ENCODE measurements around the gene PLCB2. TPM values are rescaled to one million over a fixed set of nuclear protein-coding genes. Genes with fewer than 3 reads are reported as not detected.
A peak's percentile ranks its signal among the peaks of the same experiment; 100 is the strongest.

PLCB2 gene
- total RNA-seq, 1 donor from 2014 or later = 9.8 TPM

DNA sequence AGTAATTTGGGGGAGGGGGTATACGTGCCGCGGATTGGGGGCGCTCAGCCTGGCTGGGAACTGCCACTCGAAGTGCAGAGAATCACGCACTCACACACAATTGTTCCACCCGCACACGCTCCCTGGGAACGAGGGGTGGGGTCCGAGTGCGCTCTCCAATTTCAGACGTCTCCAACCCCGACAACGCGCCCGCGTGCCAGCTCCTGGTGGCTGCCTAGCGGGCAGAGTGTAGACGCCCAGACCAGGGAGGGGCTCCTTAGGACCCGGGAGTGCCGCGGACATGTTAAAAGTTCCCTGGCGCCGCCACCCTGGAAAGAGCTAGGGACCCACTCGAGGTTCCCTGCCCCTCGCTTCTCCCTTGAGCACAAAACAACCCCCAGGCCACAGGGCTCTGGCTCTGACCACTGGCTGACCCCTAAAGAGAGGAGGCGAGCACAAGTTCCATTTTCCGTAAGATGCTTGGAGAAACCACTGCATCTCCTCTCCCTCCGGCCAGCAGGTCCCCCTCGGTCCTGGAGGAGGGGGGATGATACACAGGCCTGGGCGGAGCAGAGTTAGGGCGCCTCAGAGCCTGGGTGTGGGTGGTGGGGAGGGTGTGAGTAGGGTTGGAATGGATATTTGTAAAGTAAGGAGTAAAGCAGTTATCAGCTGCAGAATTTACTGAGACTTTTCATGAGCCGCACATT lies 24.0 kb downstream of the PLCB2 start:
- peaks cover 54% of the 10 kb centered on the region for H3K27me3 Mint-ChIP-seq (ENCODE audit: low read depth)
- peak overlapping the region; percentile 31 for H3K4me3 Mint-ChIP-seq
- peaks cover 35% of the 10 kb centered on the region for H3K4me1 Mint-ChIP-seq
- no peaks in the 10 kb centered on the region for H3K36me3 Mint-ChIP-seq
- DNase-seq (ENCODE audit: low spot score in 2 of 2, unreplicated experiment in 2 of 2) = no peak
- no peak for TF ChIP-seq CTCF (IDR thresholded peaks at IDR 0.05; ENCODE audit: unreplicated experiment)
- no peak overlapping the region for H3K27ac Mint-ChIP-seq
- H3K9me3 Mint-ChIP-seq = no peaks in the 10 kb centered on the region

- Mint-ChIP-seq H3K4me1 (peaks cover 35% of the 10 kb centered on the region), H3K27ac (no peak within 1 kb of the TSS), H3K27me3 (ENCODE audit: low read depth) (peaks cover 58% of the 10 kb centered on the region), H3K36me3 (no peaks in the 10 kb centered on the region), H3K9me3 (no peaks in the 10 kb centered on the region), H3K4me3 (peak within 1 kb of the TSS; percentile 56)
- no peak for TF ChIP-seq CTCF (IDR thresholded peaks at IDR 0.05; ENCODE audit: unreplicated experiment)
- no peak for DNase-seq (ENCODE audit: low spot score in 2 of 2, unreplicated experiment in 2 of 2)
Measured at GRCh38 chr15:40282869-40283614, 24.7 kb downstream of the PLCB2 start, which contains the start of gene ANKRD63. TSS of gene ANKRD63 (minus strand) at chr15:40283064. CDS start at chr15:40282586, 478 bp downstream.

- no peak for TF ChIP-seq CTCF (IDR thresholded peaks at IDR 0.05; ENCODE audit: unreplicated experiment)
- Mint-ChIP-seq H3K36me3 (no peaks in the 10 kb centered on the region), H3K27ac (no peak overlapping the region), H3K4me1 (peaks cover 37% of the 10 kb centered on the region), H3K9me3 (no peaks in the 10 kb centered on the region), H3K27me3 (ENCODE audit: low read depth) (peaks cover 58% of the 10 kb centered on the region), H3K4me3 (peak overlapping the region; percentile 56)
- DNase-seq (ENCODE audit: low spot score in 2 of 2, unreplicated experiment in 2 of 2) = peak in 1 of 2 experiments; percentile 58
Measured at GRCh38 chr15:40282147-40282868, 25.4 kb downstream of the PLCB2 start.

- H3K4me1 Mint-ChIP-seq = peaks cover 38% of the 10 kb centered on the region
- TF ChIP-seq CTCF (IDR thresholded peaks at IDR 0.05; ENCODE audit: unreplicated experiment) = no peak
- H3K9me3 Mint-ChIP-seq = no peaks in the 10 kb centered on the region
- H3K27ac Mint-ChIP-seq = no peak overlapping the region
- DNase-seq (ENCODE audit: low spot score in 2 of 2, unreplicated experiment in 2 of 2) = no peak
- H3K27me3 Mint-ChIP-seq (ENCODE audit: low read depth) = peaks cover 58% of the 10 kb centered on the region
- no peak overlapping the region for H3K4me3 Mint-ChIP-seq
- H3K36me3 Mint-ChIP-seq = no peaks in the 10 kb centered on the region
Measured at GRCh38 chr15:40281801-40282146, 26.0 kb downstream of the PLCB2 start.

GRCh38 chr15:40281057-40281800 lies 26.5 kb downstream of the PLCB2 start:
- no peak for TF ChIP-seq CTCF (IDR thresholded peaks at IDR 0.05; ENCODE audit: unreplicated experiment)
- no peak overlapping the region for H3K27ac Mint-ChIP-seq
- peaks cover 35% of the 10 kb centered on the region for H3K4me1 Mint-ChIP-seq
- no peaks in the 10 kb centered on the region for H3K36me3 Mint-ChIP-seq
- peak overlapping the region; percentile 47 for H3K4me3 Mint-ChIP-seq
- no peaks in the 10 kb centered on the region for H3K9me3 Mint-ChIP-seq
- DNase-seq (ENCODE audit: low spot score in 2 of 2, unreplicated experiment in 2 of 2) = no peak
- peaks cover 58% of the 10 kb centered on the region for H3K27me3 Mint-ChIP-seq (ENCODE audit: low read depth)

Measured in mesothelial cell of epicardium (in vitro differentiated cells).